GM21786 (cell line): ENCODE data around the gene DNAAF1.

Experiments used
- ATAC-seq: cut with Tn5 transposase; IDR thresholded peaks from one replicate; pipeline ENCODE4 v1.9.1; 2021; ENCODE audit not compliant: unreplicated experiment

Gene DNAAF1

GRCh38 chr16:84159007-84159406 lies 13.9 kb downstream of the DNAAF1 start:
- no peak for ATAC-seq

- no peak for ATAC-seq
Observed at GRCh38 chr16:84159800-84160199, 14.7 kb downstream of the DNAAF1 start.

- ATAC-seq, result no peak
Observed at GRCh38 chr16:84161037-84161436, 15.9 kb downstream of the DNAAF1 start.

- no peak for ATAC-seq
Observed at GRCh38 chr16:84161801-84162200, 16.7 kb downstream of the DNAAF1 start.

- no peak for ATAC-seq
Observed at GRCh38 chr16:84165746-84166145, 20.6 kb downstream of the DNAAF1 start.

GRCh38 chr16:84166796-84167695 lies 21.9 kb downstream of the DNAAF1 start:
- no peak for ATAC-seq

GRCh38 chr16:84169765-84170310 lies 24.7 kb downstream of the DNAAF1 start:
- ATAC-seq, result no peak

- no peak for ATAC-seq
Observed at GRCh38 chr16:84174396-84174795, 29.3 kb downstream of the DNAAF1 start.

GRCh38 chr16:84175350-84176081 lies 30.4 kb downstream of the DNAAF1 start:
- peak; percentile 65 for ATAC-seq

- ATAC-seq, result no peak
Observed at GRCh38 chr16:84176192-84177053, 31.3 kb downstream of the DNAAF1 start.

GRCh38 chr16:84177741-84178073 lies 32.6 kb downstream of the DNAAF1 start:
- ATAC-seq, result no peak

- no peak for ATAC-seq
Observed at GRCh38 chr16:84178146-84178765, 33.1 kb downstream of the DNAAF1 start.

GRCh38 chr16:84178892-84179611 lies 33.9 kb downstream of the DNAAF1 start:
- ATAC-seq, result no peak

GRCh38 chr16:84179612-84180320 lies 34.7 kb downstream of the DNAAF1 start:
- no peak for ATAC-seq

- no peak for ATAC-seq
Observed at GRCh38 chr16:84180519-84181140, 35.5 kb downstream of the DNAAF1 start.

- no peak for ATAC-seq
Observed at GRCh38 chr16:84181144-84181915, 36.2 kb downstream of the DNAAF1 start.

- ATAC-seq, result no peak
Observed at GRCh38 chr16:84182104-84182503, 37.0 kb downstream of the DNAAF1 start.
